ENCODE results near the gene EPM2A.

EPM2A gene

DNA sequence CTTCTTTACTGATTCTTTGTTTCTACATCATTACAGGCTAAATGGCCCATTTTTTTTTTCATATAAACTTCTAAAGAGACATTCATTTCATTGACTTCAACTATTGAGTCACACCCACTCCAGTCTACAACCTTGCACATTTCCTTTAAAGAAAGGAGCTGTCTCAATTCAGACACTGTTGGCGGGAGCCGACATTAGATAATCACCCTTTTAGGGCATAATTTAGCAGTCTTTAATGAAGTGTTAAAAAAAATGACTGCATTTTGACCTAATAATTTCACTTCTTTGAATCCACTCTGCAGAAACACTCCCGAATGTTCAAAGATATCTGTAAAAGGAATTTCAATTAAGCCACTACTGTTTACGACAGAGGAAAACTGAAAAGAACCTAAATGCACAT lies 1.5 kb downstream of the EPM2A start:
- Histone ChIP-seq H3K4me1 (ENCODE audit: control insufficient read depth, insufficient read depth, low read length, poor library complexity, severe bottlenecking) (no peaks in the 10 kb centered on the region), H3K4me3 (ENCODE audit: insufficient read depth, low read depth, low read length, poor library complexity, severe bottlenecking) (no peak overlapping the region), H3K9me3 (ENCODE audit: control insufficient read depth, low read length) (no peaks in the 10 kb centered on the region), H3K27me3 (replicated peaks; ENCODE audit: control insufficient read depth, insufficient read depth, low read length, poor library complexity, severe bottlenecking) (no peaks in the 10 kb centered on the region), H3K27ac (ENCODE audit: insufficient read depth, low read length, poor library complexity, severe bottlenecking) (no peak overlapping the region), H3K36me3 (ENCODE audit: control insufficient read depth, insufficient read depth, low read length) (no peaks in the 10 kb centered on the region)
- DNase-seq: no peak

- DNase-seq: no peak
- no peaks in the 10 kb centered on the region for H3K36me3 ChIP-seq (ENCODE audit: control insufficient read depth, insufficient read depth, low read length)
- no peak overlapping the region for H3K27ac ChIP-seq (ENCODE audit: insufficient read depth, low read length, poor library complexity, severe bottlenecking)
- no peak overlapping the region for H3K4me3 ChIP-seq (ENCODE audit: insufficient read depth, low read depth, low read length, poor library complexity, severe bottlenecking)
- H3K9me3 ChIP-seq (ENCODE audit: control insufficient read depth, low read length): no peaks in the 10 kb centered on the region
- no peaks in the 10 kb centered on the region for H3K27me3 ChIP-seq (replicated peaks; ENCODE audit: control insufficient read depth, insufficient read depth, low read length, poor library complexity, severe bottlenecking)
- H3K4me1 ChIP-seq (ENCODE audit: control insufficient read depth, insufficient read depth, low read length, poor library complexity, severe bottlenecking): no peaks in the 10 kb centered on the region
Observed at GRCh38 chr6:145733207-145733606, 2.1 kb downstream of the EPM2A start.

DNA sequence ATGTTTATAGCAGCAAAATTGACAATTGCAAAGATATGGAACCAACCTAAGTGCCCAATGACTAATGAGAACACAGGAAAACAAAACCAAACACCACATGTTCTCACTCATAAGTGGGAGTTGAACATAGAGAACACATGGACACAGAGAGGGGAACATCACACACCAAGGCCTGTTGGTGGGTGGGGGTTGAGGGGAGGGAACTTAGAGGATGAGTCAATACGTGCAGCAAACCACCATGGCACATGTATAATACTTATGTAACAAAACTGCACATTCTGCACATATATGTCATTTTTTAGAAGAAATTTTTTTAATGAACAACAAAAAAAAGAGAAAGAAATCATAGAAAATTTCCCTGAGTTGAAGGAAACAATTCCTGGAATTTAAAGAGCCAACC lies 3.9 kb downstream of the EPM2A start:
- no peak for DNase-seq
- Histone ChIP-seq H3K9me3 (ENCODE audit: control insufficient read depth, low read length) (no peaks in the 10 kb centered on the region), H3K4me1 (ENCODE audit: control insufficient read depth, insufficient read depth, low read length, poor library complexity, severe bottlenecking) (no peaks in the 10 kb centered on the region), H3K27ac (ENCODE audit: insufficient read depth, low read length, poor library complexity, severe bottlenecking) (no peak overlapping the region), H3K4me3 (ENCODE audit: insufficient read depth, low read depth, low read length, poor library complexity, severe bottlenecking) (no peak overlapping the region), H3K36me3 (ENCODE audit: control insufficient read depth, insufficient read depth, low read length) (no peaks in the 10 kb centered on the region), H3K27me3 (replicated peaks; ENCODE audit: control insufficient read depth, insufficient read depth, low read length, poor library complexity, severe bottlenecking) (no peaks in the 10 kb centered on the region)

DNA sequence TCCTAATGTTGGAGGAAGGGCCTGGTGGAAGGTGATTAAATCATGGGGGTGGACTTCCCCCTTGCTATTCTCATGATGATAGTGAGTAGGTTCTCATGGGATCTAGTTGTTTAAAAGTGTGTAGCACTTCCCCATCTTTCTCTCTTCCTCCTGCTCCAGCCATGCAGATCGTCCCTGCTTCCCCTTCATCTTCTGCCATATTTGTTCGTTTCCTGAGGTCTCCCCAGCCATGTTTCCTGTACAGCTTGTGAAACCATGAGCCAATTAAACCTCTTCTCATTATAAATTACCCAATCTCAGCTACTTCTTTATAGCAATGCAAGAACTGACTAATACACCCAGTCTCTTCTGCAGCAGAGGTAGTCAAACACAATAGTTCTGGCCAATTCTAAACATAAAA lies 5.4 kb downstream of the EPM2A start:
- no peak for DNase-seq
- Histone ChIP-seq H3K27ac (ENCODE audit: insufficient read depth, low read length, poor library complexity, severe bottlenecking) (no peak overlapping the region), H3K4me3 (ENCODE audit: insufficient read depth, low read depth, low read length, poor library complexity, severe bottlenecking) (no peak overlapping the region), H3K36me3 (ENCODE audit: control insufficient read depth, insufficient read depth, low read length) (no peaks in the 10 kb centered on the region), H3K4me1 (ENCODE audit: control insufficient read depth, insufficient read depth, low read length, poor library complexity, severe bottlenecking) (no peaks in the 10 kb centered on the region), H3K27me3 (replicated peaks; ENCODE audit: control insufficient read depth, insufficient read depth, low read length, poor library complexity, severe bottlenecking) (no peaks in the 10 kb centered on the region), H3K9me3 (ENCODE audit: control insufficient read depth, low read length) (no peaks in the 10 kb centered on the region)

DNA sequence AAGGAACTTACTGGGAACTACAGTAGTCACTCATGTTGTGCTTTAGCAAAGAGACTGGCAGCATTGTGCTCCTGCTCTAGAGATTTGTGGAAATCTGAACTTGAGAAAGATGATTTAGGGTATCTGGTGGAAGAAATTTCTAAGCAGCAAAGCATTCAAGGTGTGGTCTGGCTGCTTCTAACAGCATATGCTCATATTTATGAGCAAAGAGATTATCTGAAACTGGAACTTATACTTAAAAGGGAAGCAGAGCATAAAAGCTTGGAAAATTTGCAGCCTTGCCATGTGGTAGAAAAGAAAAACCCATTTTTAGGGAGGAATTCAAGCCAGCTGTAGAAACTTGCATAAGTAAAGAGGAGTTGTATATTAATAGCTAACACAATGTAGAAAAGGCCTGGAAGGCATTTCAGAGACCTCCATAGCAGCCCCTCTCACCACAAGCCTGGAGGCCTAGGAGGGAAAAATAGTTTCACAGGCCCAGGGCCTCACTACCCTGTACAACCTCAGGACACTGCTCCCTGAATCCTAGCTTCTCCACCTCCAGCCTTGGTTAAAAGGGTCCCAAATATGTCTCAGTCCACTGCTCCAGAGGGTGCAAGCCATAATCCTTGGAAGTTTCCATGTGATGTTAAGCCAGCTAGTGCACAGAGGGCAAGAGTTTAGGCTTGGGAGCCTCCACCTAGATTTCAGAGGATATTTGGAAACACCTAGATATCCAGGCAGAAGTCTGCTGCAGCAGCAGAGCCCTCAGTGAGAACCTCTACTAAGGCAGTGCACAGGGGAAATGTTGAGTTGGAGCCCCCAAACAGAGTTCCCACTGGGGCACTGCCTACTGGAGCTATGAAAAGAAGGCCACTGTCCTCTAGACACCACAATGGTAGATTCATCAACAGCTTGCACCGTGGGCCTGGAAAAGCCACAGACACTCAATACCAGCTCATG lies 6.6 kb downstream of the EPM2A start:
- Histone ChIP-seq H3K9me3 (ENCODE audit: control insufficient read depth, low read length) (no peaks in the 10 kb centered on the region), H3K4me3 (ENCODE audit: insufficient read depth, low read depth, low read length, poor library complexity, severe bottlenecking) (no peak overlapping the region), H3K36me3 (ENCODE audit: control insufficient read depth, insufficient read depth, low read length) (no peaks in the 10 kb centered on the region), H3K4me1 (ENCODE audit: control insufficient read depth, insufficient read depth, low read length, poor library complexity, severe bottlenecking) (no peaks in the 10 kb centered on the region), H3K27me3 (replicated peaks; ENCODE audit: control insufficient read depth, insufficient read depth, low read length, poor library complexity, severe bottlenecking) (no peaks in the 10 kb centered on the region), H3K27ac (ENCODE audit: insufficient read depth, low read length, poor library complexity, severe bottlenecking) (no peak overlapping the region)
- no peak for DNase-seq

DNA sequence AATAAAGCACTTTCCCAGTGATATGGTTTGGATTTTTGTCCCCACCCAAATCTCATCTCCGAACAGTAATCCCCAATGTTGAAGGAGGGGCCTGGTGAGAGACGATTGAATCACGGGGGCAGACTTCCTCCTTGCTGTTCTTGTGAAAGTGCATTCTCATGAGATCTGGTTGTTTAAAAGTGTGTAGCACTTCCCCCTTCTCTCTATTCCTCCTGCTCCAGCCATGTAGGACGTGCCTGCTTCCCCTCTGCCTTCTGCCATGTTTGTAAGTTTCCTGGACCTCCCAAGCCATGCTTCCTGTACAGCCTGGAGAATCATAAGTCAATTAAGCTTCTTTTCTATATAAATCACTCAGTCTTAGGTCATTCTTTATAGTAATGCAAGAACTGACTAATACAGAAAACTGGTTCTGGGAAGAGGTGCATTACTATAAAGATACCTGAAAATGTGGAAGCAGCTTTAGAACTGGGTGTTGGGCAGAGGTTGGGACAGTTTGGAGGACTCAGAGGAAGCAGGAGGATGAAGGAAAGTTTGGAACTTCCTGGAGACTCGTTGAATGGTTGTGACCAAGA lies 7.4 kb downstream of the EPM2A start:
- no peak for DNase-seq
- no peak overlapping the region for H3K27ac ChIP-seq (ENCODE audit: insufficient read depth, low read length, poor library complexity, severe bottlenecking)
- no peaks in the 10 kb centered on the region for H3K9me3 ChIP-seq (ENCODE audit: control insufficient read depth, low read length)
- no peaks in the 10 kb centered on the region for H3K36me3 ChIP-seq (ENCODE audit: control insufficient read depth, insufficient read depth, low read length)
- H3K27me3 ChIP-seq (replicated peaks; ENCODE audit: control insufficient read depth, insufficient read depth, low read length, poor library complexity, severe bottlenecking): no peaks in the 10 kb centered on the region
- H3K4me1 ChIP-seq (ENCODE audit: control insufficient read depth, insufficient read depth, low read length, poor library complexity, severe bottlenecking): no peaks in the 10 kb centered on the region
- no peak overlapping the region for H3K4me3 ChIP-seq (ENCODE audit: insufficient read depth, low read depth, low read length, poor library complexity, severe bottlenecking)

DNA sequence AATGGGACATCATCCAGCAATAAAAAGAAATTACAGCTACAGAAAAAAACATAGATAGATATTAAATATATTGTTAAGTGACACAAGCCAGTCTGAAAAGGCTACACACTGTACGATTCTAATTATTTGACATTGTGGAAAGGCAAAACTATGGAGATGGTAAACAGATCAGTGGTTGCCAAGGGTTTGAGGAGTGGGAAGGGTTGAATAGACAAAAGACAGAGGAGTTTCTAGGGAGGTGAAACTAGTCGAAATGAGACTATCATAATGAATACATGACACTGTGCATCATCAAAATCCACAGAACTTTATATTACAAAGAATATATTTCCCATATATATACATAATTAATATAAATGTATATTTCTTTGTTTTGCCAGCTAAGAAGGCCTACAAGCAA lies 9.8 kb downstream of the EPM2A start:
- Histone ChIP-seq H3K9me3 (ENCODE audit: control insufficient read depth, low read length) (no peaks in the 10 kb centered on the region), H3K27me3 (replicated peaks; ENCODE audit: control insufficient read depth, insufficient read depth, low read length, poor library complexity, severe bottlenecking) (no peaks in the 10 kb centered on the region), H3K27ac (ENCODE audit: insufficient read depth, low read length, poor library complexity, severe bottlenecking) (no peak overlapping the region), H3K36me3 (ENCODE audit: control insufficient read depth, insufficient read depth, low read length) (no peaks in the 10 kb centered on the region), H3K4me3 (ENCODE audit: insufficient read depth, low read depth, low read length, poor library complexity, severe bottlenecking) (no peak overlapping the region), H3K4me1 (ENCODE audit: control insufficient read depth, insufficient read depth, low read length, poor library complexity, severe bottlenecking) (no peaks in the 10 kb centered on the region)
- DNase-seq: no peak

DNA sequence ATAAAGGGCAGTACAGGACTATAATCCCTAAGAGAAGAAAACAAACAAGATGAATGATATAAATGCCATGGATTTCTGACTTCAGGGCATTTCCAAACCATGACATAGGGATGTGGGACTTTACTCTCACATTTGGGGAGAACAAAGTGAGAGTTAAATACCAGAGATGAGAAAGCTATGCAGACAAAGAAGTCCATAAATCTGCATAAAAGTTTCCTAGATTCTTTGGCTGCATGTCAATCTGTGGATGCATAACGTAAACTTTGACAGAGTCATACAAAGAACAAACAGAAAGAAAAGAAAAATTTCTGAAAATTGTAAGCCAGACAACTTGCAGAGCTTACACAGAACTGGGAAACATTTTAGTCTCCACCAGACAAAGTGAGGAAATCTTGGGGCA lies 11.7 kb downstream of the EPM2A start:
- H3K27ac ChIP-seq (ENCODE audit: insufficient read depth, low read length, poor library complexity, severe bottlenecking): no peak overlapping the region

DNA sequence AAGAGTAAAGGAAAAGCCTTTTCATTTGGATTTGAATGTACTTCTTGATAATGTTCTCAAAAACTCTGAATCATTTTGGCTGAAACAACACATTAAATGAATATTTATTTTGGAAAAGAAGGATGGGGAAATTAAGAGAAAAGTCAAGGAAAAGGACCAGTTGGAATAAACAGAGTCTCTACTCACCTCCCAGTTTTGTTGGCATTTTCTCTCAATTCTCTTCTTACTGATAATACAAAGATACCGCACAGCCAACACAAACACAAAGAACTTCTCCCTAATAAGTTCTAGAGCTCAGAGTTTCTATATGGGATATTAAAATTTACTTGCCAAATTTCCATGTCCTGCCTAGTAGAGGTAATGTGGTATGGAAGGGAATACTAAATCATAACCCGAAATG lies 13.1 kb downstream of the EPM2A start:
- Histone ChIP-seq H3K4me1 (ENCODE audit: control insufficient read depth, insufficient read depth, low read length, poor library complexity, severe bottlenecking) (no peaks in the 10 kb centered on the region), H3K4me3 (ENCODE audit: insufficient read depth, low read depth, low read length, poor library complexity, severe bottlenecking) (no peak overlapping the region), H3K27me3 (replicated peaks; ENCODE audit: control insufficient read depth, insufficient read depth, low read length, poor library complexity, severe bottlenecking) (no peaks in the 10 kb centered on the region), H3K27ac (ENCODE audit: insufficient read depth, low read length, poor library complexity, severe bottlenecking) (no peak overlapping the region), H3K9me3 (ENCODE audit: control insufficient read depth, low read length) (no peaks in the 10 kb centered on the region), H3K36me3 (ENCODE audit: control insufficient read depth, insufficient read depth, low read length) (no peaks in the 10 kb centered on the region)
- no peak for DNase-seq

More for the DNA sequence above, 11.7 kb downstream of the EPM2A start:
- DNase-seq: no peak
- no peaks in the 10 kb centered on the region for H3K36me3 ChIP-seq (ENCODE audit: control insufficient read depth, insufficient read depth, low read length)
- H3K9me3 ChIP-seq (ENCODE audit: control insufficient read depth, low read length): no peaks in the 10 kb centered on the region
- H3K27me3 ChIP-seq (replicated peaks; ENCODE audit: control insufficient read depth, insufficient read depth, low read length, poor library complexity, severe bottlenecking): no peaks in the 10 kb centered on the region
- no peak overlapping the region for H3K4me3 ChIP-seq (ENCODE audit: insufficient read depth, low read depth, low read length, poor library complexity, severe bottlenecking)
- H3K4me1 ChIP-seq (ENCODE audit: control insufficient read depth, insufficient read depth, low read length, poor library complexity, severe bottlenecking): no peaks in the 10 kb centered on the region

- no peaks in the 10 kb centered on the region for H3K27me3 ChIP-seq (replicated peaks; ENCODE audit: control insufficient read depth, insufficient read depth, low read length, poor library complexity, severe bottlenecking)
- H3K27ac ChIP-seq (ENCODE audit: insufficient read depth, low read length, poor library complexity, severe bottlenecking): no peak overlapping the region
- H3K4me3 ChIP-seq (ENCODE audit: insufficient read depth, low read depth, low read length, poor library complexity, severe bottlenecking): no peak overlapping the region
- H3K36me3 ChIP-seq (ENCODE audit: control insufficient read depth, insufficient read depth, low read length): no peaks in the 10 kb centered on the region
- no peaks in the 10 kb centered on the region for H3K4me1 ChIP-seq (ENCODE audit: control insufficient read depth, insufficient read depth, low read length, poor library complexity, severe bottlenecking)
- no peaks in the 10 kb centered on the region for H3K9me3 ChIP-seq (ENCODE audit: control insufficient read depth, low read length)
- no peak for DNase-seq
Observed at GRCh38 chr6:145721144-145721543, 14.2 kb downstream of the EPM2A start.
